NCI-H510A (cell line): ENCODE results near the gene S100PBP.
A peak's percentile ranks its signal among the peaks of the same experiment; 100 is the strongest.
"Not testable (repeated sequence)": the region's sequence is repeated elsewhere in the genome, so short reads cannot be mapped to it uniquely, and the experiment has no call there.

Experiments
- DNase-seq: peaks from one replicate; lab custom pipeline; 2025; lab: John Stamatoyannopoulos, UW

The S100PBP gene

DNA sequence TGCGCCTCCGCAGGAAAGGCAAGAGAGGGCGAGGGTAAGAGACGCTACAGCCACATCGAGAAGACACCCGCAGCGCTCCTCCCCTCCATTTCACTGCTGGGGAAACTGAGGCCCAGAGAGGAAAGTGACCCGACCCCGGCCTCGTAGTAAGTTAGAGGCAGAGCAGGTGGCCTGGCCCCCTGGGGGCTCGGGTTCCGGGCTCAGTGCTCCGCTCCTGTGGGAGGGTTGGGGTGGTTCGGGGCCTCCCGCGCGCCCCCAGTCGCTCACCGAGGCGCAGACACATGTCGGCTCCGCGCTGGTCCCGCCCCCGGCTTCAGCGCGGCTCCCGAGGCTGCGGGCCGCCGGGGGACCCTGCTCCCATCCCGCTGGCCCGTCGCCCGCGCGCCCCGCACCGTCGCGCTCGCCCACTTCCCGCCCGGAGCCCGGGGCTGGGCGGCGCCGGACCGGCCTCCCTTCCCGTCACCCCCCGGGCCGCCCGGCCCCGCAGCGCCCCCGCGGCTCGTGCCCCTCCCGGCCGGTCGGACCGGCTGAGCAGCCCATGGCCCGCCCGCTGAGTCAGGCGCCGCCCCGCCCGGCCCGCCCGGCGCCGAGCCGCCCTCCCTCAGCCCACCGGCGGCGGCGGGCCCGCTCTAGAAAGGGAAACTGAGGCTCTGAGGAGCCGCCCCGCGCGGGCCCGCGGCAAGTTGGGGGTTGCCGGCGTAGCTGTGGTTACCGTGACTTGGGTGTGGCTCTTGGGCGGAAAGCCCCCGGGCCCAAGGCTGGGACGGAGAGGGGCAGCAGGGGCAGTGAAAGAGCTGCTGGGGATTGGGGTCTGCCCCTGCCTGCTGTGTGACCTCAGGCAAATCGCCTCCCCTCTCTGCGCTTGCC lies 83.7 kb downstream of the S100PBP start, which contains the start of gene TMEM54:
TMEM54 (minus strand) TSS at position 434 of the 867 bp plus-strand sequence; CDS start at position 283, 151 bp downstream.
- peak; percentile 48 for DNase-seq

GRCh38 chr1:32901823-32902534 lies 84.5 kb downstream of the S100PBP start:
- DNase-seq, result no peak

GRCh38 chr1:32902535-32902920 lies 85.1 kb downstream of the S100PBP start:
- no peak for DNase-seq

GRCh38 chr1:32903991-32904785 lies 86.7 kb downstream of the S100PBP start:
- no peak for DNase-seq

- no peak for DNase-seq
Measured at GRCh38 chr1:32904797-32905196, 87.3 kb downstream of the S100PBP start.

DNA sequence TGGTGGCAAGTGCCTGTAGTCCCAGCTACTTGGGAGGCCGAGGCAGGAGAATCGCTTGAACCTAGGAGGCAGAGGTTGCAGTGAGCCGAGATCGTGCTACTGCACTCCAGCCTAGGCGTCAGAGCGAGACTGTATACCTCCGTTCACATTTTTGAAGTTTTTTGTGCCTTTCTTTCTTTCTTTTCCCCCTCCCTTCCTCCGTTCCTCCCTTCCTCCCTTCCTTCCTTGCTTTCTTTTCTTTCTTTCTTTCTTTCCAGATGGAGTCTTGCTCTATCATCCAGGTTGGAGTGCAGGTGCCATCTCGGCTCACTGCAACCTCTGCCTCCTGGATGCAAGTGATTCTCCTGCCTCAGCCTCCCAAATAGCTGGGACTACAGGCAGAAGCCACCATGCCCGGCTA lies 88.1 kb downstream of the S100PBP start:
- not testable (repeated sequence) for DNase-seq

DNA sequence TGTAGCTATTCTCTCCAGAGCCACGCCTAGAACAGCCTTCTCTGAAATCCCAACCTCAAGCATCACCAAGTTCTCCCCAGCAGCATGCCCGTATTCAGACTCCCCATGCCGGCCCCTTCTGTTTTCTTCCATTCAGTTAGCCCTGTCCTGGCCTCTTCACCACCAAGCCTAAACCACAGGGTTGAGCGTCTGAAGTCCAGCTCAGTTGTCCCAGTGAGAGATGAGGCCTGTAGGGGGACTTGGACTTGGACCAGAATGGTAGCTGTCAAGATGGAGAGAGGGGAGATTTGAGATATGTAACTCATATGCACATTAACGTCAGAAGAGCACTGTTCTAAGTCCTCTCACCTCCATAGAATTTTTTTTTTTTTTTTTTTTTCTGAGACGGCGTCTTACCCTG lies 89.2 kb downstream of the S100PBP start:
- DNase-seq, result no peak

DNA sequence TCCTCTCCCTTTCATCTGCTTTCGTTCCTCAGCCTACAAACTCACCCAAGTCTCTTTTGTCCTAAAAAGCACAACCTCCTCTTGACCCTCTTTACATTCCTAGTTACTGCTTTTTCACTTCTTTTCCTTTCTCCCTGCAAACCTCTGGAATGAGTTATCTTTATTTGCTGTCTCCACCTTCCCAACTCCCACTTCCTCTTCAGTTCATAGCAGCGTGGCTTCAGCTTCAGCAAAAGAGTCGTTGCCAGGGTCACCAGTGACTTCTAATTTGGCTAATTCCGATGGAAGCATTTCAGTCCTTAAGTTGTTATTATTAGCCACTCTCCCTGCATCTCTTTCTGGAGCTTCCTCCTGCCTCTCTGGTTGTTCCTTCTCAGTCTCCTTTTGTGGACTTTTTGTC lies 90.0 kb downstream of the S100PBP start:
- no peak for DNase-seq
